GM12878 (cell line): Measurements from ENCODE around the gene WDR59.
"Not testable (repeated sequence)": the region's sequence is repeated elsewhere in the genome, so short reads cannot be mapped to it uniquely, and the experiment has no call there.

Experiments used
- CHD1 ChIP-seq: IDR thresholded peaks from 2 replicates; pipeline ENCODE4 v1.6.1; 2012; ENCODE audit warnings: low read depth, low read length, improper control_type of control experiment
- HCFC1 ChIP-seq: fragments of 150-350 bp; IDR thresholded peaks from 2 replicates; pipeline ENCODE4 v1.6.1; 2014; ENCODE audit warnings: low read length
- MYC ChIP-seq: IDR thresholded peaks from 2 replicates; pipeline ENCODE4 v1.6.1; 2011; ENCODE audit warnings: mild to moderate bottlenecking, low read length, moderate library complexity, inconsistent platforms; ENCODE audit not compliant: insufficient read depth, insufficient replicate concordance, insufficient read length, severe bottlenecking
- NR2C2 ChIP-seq: IDR thresholded peaks from 2 replicates; pipeline ENCODE4 v1.6.1; 2011; ENCODE audit warnings: borderline replicate concordance, low read depth; ENCODE audit not compliant: control insufficient read depth, insufficient read length
- POLR2A ChIP-seq: IDR thresholded peaks from 2 replicates; pipeline ENCODE4 v1.6.1; 2011; ENCODE audit warnings: low read depth, mild to moderate bottlenecking, low read length
- SMARCA5 ChIP-seq: fragments of 450-650 bp; IDR thresholded peaks from 2 replicates; pipeline ENCODE4 v1.6.1; 2017; ENCODE audit warnings: mild to moderate bottlenecking
- TCF12 ChIP-seq: IDR thresholded peaks from 2 replicates; pipeline ENCODE4 v1.6.1; 2011; ENCODE audit warnings: low read depth, mild to moderate bottlenecking, low read length
- ZNF384 ChIP-seq: IDR thresholded peaks from 2 replicates; pipeline ENCODE4 v1.6.1; 2012; ENCODE audit warnings: low read depth, mild to moderate bottlenecking, low read length, improper control_type of control experiment, borderline replicate concordance
- TF ChIP-seq, protein P1 (sequence below), 3 experiments: IDR thresholded peaks in 2 of 3; conservative IDR thresholded peaks in 1 of 3; 2 replicates each; pipeline ENCODE4 v1.5.1; 2011; ENCODE audit warnings: low read depth in 3 of 3, low read length in 3 of 3, mild to moderate bottlenecking in 3 of 3, control low read depth in 2 of 3, moderate library complexity in 2 of 3, inconsistent platforms in 1 of 3, mixed read lengths in 1 of 3; ENCODE audit not compliant: control insufficient read depth in 2 of 3, insufficient read depth in 1 of 3; ENCODE audit errors: extremely low read depth in 1 of 3
- TF ChIP-seq, protein P2 (sequence below): IDR thresholded peaks from 2 replicates; pipeline ENCODE4 v1.6.1; 2012; ENCODE audit warnings: low read length, inconsistent platforms

DNA sequence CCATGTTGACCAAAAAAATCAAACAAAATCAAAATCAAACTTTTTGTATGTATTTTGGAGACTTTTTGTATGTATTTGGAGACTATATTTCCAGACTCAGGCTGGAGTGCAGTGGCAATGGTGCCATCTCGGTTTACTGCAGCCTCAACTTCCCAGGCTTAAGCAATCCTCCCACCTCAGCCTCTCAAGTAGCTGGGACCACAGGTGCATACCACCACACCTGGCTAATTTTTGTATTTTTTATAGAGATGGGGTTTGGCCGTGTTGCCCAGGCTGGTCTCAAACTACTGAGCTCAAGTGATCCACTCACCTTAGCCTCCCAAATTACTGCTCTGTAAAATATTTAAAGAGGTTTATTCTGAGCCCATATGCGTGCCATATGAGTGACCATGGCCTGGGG, 4.9 kb upstream of the WDR59 start:
- not testable (repeated sequence) for TF ChIP-seq HCFC1, CHD1, ZNF384, POLR2A, TCF12, SMARCA5, MYC, NR2C2
- TF ChIP-seq, protein P1, sequence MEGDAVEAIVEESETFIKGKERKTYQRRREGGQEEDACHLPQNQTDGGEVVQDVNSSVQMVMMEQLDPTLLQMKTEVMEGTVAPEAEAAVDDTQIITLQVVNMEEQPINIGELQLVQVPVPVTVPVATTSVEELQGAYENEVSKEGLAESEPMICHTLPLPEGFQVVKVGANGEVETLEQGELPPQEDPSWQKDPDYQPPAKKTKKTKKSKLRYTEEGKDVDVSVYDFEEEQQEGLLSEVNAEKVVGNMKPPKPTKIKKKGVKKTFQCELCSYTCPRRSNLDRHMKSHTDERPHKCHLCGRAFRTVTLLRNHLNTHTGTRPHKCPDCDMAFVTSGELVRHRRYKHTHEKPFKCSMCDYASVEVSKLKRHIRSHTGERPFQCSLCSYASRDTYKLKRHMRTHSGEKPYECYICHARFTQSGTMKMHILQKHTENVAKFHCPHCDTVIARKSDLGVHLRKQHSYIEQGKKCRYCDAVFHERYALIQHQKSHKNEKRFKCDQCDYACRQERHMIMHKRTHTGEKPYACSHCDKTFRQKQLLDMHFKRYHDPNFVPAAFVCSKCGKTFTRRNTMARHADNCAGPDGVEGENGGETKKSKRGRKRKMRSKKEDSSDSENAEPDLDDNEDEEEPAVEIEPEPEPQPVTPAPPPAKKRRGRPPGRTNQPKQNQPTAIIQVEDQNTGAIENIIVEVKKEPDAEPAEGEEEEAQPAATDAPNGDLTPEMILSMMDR (IDR thresholded peaks at IDR 0.05 in 2 of 3, conservative IDR thresholded peaks at IDR 0.05 in 1 of 3; ENCODE audit: control insufficient read depth in 2 of 3, extremely low read depth in 1 of 3, insufficient read depth in 1 of 3, low read depth in 3 of 3, low read length in 3 of 3): not testable (repeated sequence)
- TF ChIP-seq, protein P2, sequence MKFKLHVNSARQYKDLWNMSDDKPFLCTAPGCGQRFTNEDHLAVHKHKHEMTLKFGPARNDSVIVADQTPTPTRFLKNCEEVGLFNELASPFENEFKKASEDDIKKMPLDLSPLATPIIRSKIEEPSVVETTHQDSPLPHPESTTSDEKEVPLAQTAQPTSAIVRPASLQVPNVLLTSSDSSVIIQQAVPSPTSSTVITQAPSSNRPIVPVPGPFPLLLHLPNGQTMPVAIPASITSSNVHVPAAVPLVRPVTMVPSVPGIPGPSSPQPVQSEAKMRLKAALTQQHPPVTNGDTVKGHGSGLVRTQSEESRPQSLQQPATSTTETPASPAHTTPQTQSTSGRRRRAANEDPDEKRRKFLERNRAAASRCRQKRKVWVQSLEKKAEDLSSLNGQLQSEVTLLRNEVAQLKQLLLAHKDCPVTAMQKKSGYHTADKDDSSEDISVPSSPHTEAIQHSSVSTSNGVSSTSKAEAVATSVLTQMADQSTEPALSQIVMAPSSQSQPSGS: not testable (repeated sequence)
